GM19328 (cell line): ENCODE results near the gene CNGB1.

ENCODE experiments used
- ATAC-seq: cut with Tn5 transposase; IDR thresholded peaks from one replicate; pipeline ENCODE4 v1.9.1; 2021; ENCODE audit warnings: mild to moderate bottlenecking, moderate library complexity; ENCODE audit not compliant: unreplicated experiment

Gene CNGB1

GRCh38 chr16:57977418-57978069 is 6.6 kb upstream of the CNGB1 start:
- ATAC-seq: no peak

- no peak for ATAC-seq
Measured at GRCh38 chr16:57976331-57976796, 5.4 kb upstream of the CNGB1 start.

GRCh38 chr16:57972306-57972705 is 1.4 kb upstream of the CNGB1 start:
- no peak for ATAC-seq

- no peak for ATAC-seq
Measured at GRCh38 chr16:57971848-57972247, 920 bp upstream of the CNGB1 start.

- ATAC-seq: no peak
Measured at GRCh38 chr16:57970319-57970718, 609 bp downstream of the CNGB1 start.

- no peak for ATAC-seq
Measured at GRCh38 chr16:57969451-57970123, 1.3 kb downstream of the CNGB1 start.

- ATAC-seq: no peak
Measured at GRCh38 chr16:57967916-57968315, 3.0 kb downstream of the CNGB1 start.

- no peak for ATAC-seq
Measured at GRCh38 chr16:57966986-57967385, 3.9 kb downstream of the CNGB1 start.

GRCh38 chr16:57966204-57966771 is 4.6 kb downstream of the CNGB1 start:
- no peak for ATAC-seq

GRCh38 chr16:57964157-57964700 is 6.7 kb downstream of the CNGB1 start:
- no peak for ATAC-seq

- no peak for ATAC-seq
Measured at GRCh38 chr16:57962756-57963155, 8.2 kb downstream of the CNGB1 start.

GRCh38 chr16:57962046-57962445 is 8.9 kb downstream of the CNGB1 start:
- ATAC-seq: no peak

- ATAC-seq: no peak
Measured at GRCh38 chr16:57961538-57961937, 9.4 kb downstream of the CNGB1 start.

GRCh38 chr16:57960826-57961472 is 10.0 kb downstream of the CNGB1 start:
- no peak for ATAC-seq

- ATAC-seq: no peak
Measured at GRCh38 chr16:57960310-57960709, 10.6 kb downstream of the CNGB1 start.

GRCh38 chr16:57959804-57960203 is 11.1 kb downstream of the CNGB1 start:
- no peak for ATAC-seq

- no peak for ATAC-seq
Measured at GRCh38 chr16:57959121-57959520, 11.8 kb downstream of the CNGB1 start.

GRCh38 chr16:57958544-57958943 is 12.4 kb downstream of the CNGB1 start:
- no peak for ATAC-seq

GRCh38 chr16:57957673-57958392 is 13.1 kb downstream of the CNGB1 start:
- ATAC-seq: no peak

- no peak for ATAC-seq
Measured at GRCh38 chr16:57956924-57957672, 13.8 kb downstream of the CNGB1 start.
